ENCODE results near the gene ADAT1. TPM values are rescaled to one million over a fixed set of nuclear protein-coding genes. Genes with fewer than 3 reads are reported as not detected.
A peak's percentile ranks its signal among the peaks of the same experiment; 100 is the strongest.
"Not testable (repeated sequence)": the region's sequence is repeated elsewhere in the genome, so short reads cannot be mapped to it uniquely, and the experiment has no call there.

The ADAT1 gene
- total RNA-seq, 2 donors from 2014 or later, result 41.2 to 46.3 TPM

DNA sequence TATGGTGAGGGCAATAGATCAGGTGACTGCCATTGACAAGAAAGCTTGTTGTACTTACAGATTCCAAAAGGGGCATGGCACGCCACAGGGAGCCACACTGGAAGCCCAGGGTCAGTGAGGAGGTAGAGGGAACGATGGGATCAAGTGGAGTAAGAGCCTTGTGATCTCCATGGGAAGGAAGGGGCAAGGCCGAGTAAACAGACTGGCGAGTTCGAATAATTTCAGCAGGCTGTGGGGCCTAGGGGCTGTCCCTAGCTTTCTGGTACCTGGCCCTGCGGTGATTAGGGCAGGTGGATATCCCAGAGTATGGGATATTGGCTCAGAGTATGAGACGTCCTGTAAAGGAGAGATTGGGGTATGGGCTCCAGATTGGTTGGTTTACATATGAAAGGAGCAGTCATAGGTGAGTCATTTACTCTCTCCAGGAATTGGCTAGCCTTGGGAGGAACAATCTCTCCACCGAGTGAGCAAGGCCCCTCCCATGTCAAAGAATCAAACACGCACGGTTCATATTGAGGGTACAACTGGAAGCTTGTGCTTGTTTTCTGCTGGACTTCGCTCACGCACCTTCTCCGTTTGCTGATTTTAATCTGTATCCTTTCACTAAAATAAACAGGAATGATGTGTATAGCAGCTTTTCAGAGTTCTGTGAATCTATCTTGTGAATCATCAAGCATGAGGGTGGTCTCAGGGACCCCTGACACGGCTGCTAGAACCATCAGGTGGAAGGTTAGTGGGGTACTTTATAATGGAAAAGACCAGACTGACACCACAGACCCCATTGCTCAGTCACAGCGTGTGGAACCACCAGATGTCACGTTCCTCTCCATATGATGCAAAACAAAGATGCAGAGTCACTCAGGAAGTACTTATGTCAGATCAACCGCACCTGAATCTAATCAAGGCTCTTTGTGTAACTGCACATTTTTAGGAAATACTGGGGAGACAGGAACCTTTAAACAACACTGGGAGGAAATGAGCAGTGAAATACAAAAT, 29.0 kb downstream of the ADAT1 start:
- DNase-seq (ENCODE audit: low spot score), result no peak
- Histone ChIP-seq H3K36me3 (peaks cover 12% of the 10 kb centered on the region), H3K27me3 (replicated peaks; ENCODE audit: insufficient read depth) (no peaks in the 10 kb centered on the region), H3K27ac (peak overlapping the region in 1 of 2 donors; percentile 32), H3K4me3 (no peak overlapping the region), H3K9me3 (no peaks in the 10 kb centered on the region), H3K4me1 (ENCODE audit: control insufficient read depth in 1 of 2, low read depth in 2 of 2) (peaks cover 9 to 51% of the 10 kb centered on the region in 2 donors)
- TF ChIP-seq CTCF (IDR thresholded peaks at IDR 0.05), result no peak
- ATAC-seq (ENCODE audit: insufficient number of reproducible peaks, low FRiP score, low read depth), result no peak

DNA sequence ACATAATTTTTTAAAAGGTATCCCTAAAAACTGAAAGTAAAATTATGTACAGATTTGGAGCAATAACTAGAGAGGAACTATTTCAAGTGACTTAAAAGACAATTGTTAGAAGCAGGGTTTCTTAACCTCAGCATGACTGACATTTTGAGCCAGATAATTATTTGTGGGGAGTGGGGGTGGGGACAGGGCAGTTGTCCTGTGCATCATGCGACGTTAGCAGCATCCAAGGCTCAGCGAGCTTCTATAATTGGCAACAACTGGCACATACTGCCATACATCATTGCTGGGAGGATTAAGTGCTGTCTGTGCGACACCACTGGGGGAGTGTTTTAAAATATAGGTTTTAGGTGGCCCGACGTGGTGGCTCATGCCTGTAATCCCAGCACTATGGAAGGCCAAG, 29.8 kb downstream of the ADAT1 start:
- Histone ChIP-seq H3K36me3 (peaks cover 12% of the 10 kb centered on the region), H3K9me3 (no peaks in the 10 kb centered on the region), H3K4me3 (no peak overlapping the region), H3K27ac (peak overlapping the region in 1 of 2 donors; percentile 7), H3K4me1 (ENCODE audit: control insufficient read depth in 1 of 2, low read depth in 2 of 2) (peaks cover 9 to 58% of the 10 kb centered on the region in 2 donors), H3K27me3 (replicated peaks; ENCODE audit: insufficient read depth) (no peaks in the 10 kb centered on the region)
- no peak for TF ChIP-seq CTCF (IDR thresholded peaks at IDR 0.05)
- ATAC-seq (ENCODE audit: insufficient number of reproducible peaks, low FRiP score, low read depth) (no peak), DNase-seq (ENCODE audit: low spot score) (no peak)

- Histone ChIP-seq H3K4me1 (ENCODE audit: control insufficient read depth in 1 of 2, low read depth in 2 of 2) (peaks cover 9 to 58% of the 10 kb centered on the region in 2 donors), H3K4me3 (peak overlapping the region; percentile 33), H3K27ac (peak overlapping the region; percentile 58 to 61)
- not testable (repeated sequence) for H3K27me3 ChIP-seq (replicated peaks; ENCODE audit: insufficient read depth); H3K36me3 ChIP-seq; DNase-seq (ENCODE audit: low spot score); ATAC-seq (ENCODE audit: insufficient number of reproducible peaks, low FRiP score, low read depth); H3K9me3 ChIP-seq
Measured at GRCh38 chr16:75591927-75592326, 31.2 kb downstream of the ADAT1 start.

DNA sequence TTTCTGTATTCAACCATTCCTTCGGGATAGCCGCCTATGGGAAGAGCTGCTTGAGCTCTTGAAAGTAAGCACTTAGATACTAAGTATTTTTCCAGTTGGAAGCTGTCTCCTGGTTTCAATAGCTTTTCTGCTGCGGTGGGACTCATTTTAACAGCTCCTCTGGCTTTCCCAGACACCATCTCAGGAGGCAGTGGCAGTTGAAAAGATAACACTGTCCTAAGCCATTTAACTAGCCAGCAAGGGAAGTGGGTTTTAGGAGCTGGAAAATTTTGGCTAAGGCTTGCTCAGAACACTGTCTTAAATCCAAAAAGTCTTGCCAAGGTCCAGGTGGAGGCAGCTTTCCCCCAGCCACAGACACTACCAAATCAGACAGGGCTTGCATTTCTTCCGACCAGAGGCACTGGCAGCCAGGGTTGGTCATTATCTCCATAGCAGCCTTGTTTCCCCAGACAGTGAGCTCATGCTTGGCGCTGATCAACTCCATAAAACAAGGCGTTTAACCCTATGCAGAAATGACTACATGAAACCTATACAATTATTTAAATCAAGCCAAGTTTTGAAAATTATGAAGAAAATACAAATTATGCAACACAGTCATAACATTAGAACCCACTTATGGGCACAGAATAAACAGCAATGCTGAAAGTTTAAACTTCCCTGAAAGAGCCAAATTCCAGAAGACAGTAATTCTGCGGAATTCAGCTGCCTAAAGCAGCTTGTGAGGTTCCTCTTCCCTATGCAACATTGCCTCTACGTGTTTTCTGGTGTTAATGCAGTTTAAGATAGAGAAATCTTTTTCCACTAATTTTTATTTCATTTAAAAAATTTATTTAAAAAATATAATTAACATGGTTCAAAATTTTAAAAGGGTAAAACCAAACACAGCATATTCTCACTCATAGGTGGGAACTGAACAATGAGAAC, 31.9 kb downstream of the ADAT1 start:
- no peaks in the 10 kb centered on the region for H3K9me3 ChIP-seq
- peak overlapping the region; percentile 42 for H3K4me3 ChIP-seq
- H3K36me3 ChIP-seq, result no peaks in the 10 kb centered on the region
- no peak for TF ChIP-seq CTCF (IDR thresholded peaks at IDR 0.05)
- peak overlapping the region; percentile 84 to 94 for H3K27ac ChIP-seq
- peaks cover 9 to 58% of the 10 kb centered on the region in 2 donors for H3K4me1 ChIP-seq (ENCODE audit: control insufficient read depth in 1 of 2, low read depth in 2 of 2)
- no peaks in the 10 kb centered on the region for H3K27me3 ChIP-seq (replicated peaks; ENCODE audit: insufficient read depth)
- ATAC-seq (ENCODE audit: insufficient number of reproducible peaks, low FRiP score, low read depth) (no peak), DNase-seq (ENCODE audit: low spot score) (peak; percentile 26)

- no peak for ATAC-seq (ENCODE audit: insufficient number of reproducible peaks, low FRiP score, low read depth)
- no peak for TF ChIP-seq CTCF (IDR thresholded peaks at IDR 0.05)
- H3K36me3 ChIP-seq, result peaks cover 5% of the 10 kb centered on the region
- H3K4me1 ChIP-seq (ENCODE audit: control insufficient read depth in 1 of 2, low read depth in 2 of 2), result peaks cover 9 to 46% of the 10 kb centered on the region in 2 donors
- H3K9me3 ChIP-seq, result no peaks in the 10 kb centered on the region
- no peak overlapping the region for H3K4me3 ChIP-seq
- DNase-seq (ENCODE audit: low spot score), result no peak
- no peaks in the 10 kb centered on the region for H3K27me3 ChIP-seq (replicated peaks; ENCODE audit: insufficient read depth)
- H3K27ac ChIP-seq, result peak overlapping the region; percentile 84 to 94
Measured at GRCh38 chr16:75589306-75589705, 33.8 kb downstream of the ADAT1 start.
